ENCODE data around the gene FAT1.

Gene FAT1

DNA sequence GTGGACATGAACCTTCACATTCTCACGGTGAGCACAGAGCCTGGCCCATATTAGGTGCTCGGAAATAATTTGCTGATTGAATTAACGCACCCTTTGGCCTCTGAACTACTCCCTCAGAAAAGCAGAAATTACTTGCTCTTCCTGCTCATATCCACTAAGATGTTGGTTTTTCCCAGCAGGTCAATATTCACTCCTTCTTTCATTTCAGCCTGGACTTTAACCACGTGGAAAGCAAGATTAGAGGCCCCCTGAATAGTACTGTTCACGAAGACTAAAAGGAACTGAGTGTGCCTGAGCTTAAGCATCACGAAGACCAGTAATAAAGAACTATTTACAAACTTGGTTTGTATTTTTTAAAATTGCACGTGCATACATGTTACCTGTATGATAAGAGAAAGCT is 178.2 kb downstream of the FAT1 start:
- Mint-ChIP-seq H3K9me3 (peaks cover 11% of the 10 kb centered on the region), H3K36me3 (no peaks in the 10 kb centered on the region), H3K27ac (no peak overlapping the region), H3K4me1 (no peaks in the 10 kb centered on the region), H3K4me3 (no peak overlapping the region)
- no peak for DNase-seq (ENCODE audit: low spot score in 2 of 2)
- ATAC-seq: no peak

DNA sequence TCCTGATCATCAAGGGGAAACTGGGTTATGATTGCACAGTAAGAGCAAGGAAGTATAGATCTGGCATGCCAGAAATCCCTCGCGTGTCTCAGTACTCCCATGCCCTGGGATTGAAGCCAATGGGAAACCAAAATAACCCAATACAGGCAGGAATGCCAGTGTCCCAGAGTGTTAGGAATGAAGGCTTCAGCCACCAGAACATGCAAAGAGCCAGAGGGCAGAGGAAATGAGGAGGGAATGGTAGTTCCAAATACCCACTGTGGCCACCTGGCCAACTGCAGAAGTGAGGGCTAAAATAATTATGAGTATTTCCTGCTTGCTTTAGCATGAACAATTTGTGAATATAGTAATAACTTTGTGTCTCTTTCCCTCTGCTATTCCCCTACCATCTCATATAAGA is 180.4 kb downstream of the FAT1 start:
- H3K4me3 Mint-ChIP-seq: no peak overlapping the region
- no peak for ATAC-seq
- no peaks in the 10 kb centered on the region for H3K36me3 Mint-ChIP-seq
- peaks cover 11% of the 10 kb centered on the region for H3K9me3 Mint-ChIP-seq
- no peak overlapping the region for H3K27ac Mint-ChIP-seq
- H3K4me1 Mint-ChIP-seq: no peaks in the 10 kb centered on the region
- no peak for DNase-seq (ENCODE audit: low spot score in 2 of 2)

DNA sequence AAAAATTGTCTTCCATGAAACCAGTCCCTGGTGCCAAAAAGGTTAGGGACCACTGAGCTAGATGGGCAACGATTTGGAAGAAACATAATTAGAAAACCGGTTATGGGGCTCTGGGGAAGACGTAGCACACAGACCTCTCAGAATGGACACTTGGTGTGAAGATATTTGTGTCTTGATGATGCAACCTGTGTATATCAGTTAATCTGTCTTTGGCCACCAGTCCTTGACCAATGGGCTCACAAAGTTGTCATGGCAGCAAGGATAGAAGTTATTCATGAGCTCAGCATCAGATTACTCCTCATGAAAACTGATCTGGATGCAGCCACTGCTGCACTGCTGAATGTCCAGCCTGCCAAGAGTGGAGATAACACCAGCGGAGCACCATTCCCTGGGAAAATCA is 181.9 kb downstream of the FAT1 start:
- DNase-seq (ENCODE audit: low spot score in 2 of 2): no peak
- no peak for ATAC-seq
- H3K36me3 Mint-ChIP-seq: no peaks in the 10 kb centered on the region
- H3K27ac Mint-ChIP-seq: no peak overlapping the region
- H3K9me3 Mint-ChIP-seq: peaks cover 6% of the 10 kb centered on the region
- H3K4me1 Mint-ChIP-seq: no peaks in the 10 kb centered on the region
- no peak overlapping the region for H3K4me3 Mint-ChIP-seq

DNA sequence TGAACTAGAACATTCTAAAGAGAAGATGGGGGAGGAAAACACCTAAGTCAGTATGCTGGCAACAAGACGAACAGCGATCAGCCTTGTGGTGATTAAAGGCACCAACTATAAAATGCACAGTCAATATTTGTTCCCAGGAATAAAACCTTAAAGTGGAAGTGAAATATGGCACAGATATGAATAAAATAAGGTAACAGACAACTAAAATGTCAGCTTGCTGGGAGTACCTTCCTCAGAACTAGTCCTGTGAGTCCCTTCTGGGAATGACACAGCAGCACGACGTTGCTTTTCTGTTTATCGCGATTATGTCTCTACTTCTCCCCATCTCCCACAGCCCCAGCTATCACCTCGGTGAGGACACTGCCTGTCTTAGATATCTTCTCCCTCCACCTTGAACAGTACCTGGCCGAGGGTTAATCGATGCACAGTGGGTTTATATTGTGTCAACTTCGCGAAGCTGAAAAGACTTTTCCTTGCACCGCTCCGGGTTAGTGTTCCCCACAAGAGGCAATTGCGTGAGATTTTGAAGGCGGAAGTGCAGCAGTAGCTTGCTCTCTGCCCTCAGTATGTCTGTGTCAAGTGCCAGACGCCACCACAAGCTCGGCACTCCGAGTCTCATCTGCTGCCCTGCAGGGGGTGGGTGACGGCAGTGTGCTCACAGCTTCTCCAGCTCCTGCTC is 185.7 kb downstream of the FAT1 start:
- Mint-ChIP-seq H3K9me3 (peaks cover 3% of the 10 kb centered on the region), H3K36me3 (no peaks in the 10 kb centered on the region), H3K4me1 (no peaks in the 10 kb centered on the region), H3K4me3 (no peak overlapping the region), H3K27ac (no peak overlapping the region)
- DNase-seq (ENCODE audit: low spot score in 2 of 2) (no peak), ATAC-seq (no peak)
